Measurements from ENCODE around the gene SCAF8. TPM values are rescaled to one million over a fixed set of nuclear protein-coding genes. Genes with fewer than 3 reads are reported as not detected.
"Not testable (repeated sequence)": the region's sequence is repeated elsewhere in the genome, so short reads cannot be mapped to it uniquely, and the experiment has no call there.

The SCAF8 gene
- total RNA-seq, 2 experiments from 2014 or later, result 27.2 to 28.0 TPM

DNA sequence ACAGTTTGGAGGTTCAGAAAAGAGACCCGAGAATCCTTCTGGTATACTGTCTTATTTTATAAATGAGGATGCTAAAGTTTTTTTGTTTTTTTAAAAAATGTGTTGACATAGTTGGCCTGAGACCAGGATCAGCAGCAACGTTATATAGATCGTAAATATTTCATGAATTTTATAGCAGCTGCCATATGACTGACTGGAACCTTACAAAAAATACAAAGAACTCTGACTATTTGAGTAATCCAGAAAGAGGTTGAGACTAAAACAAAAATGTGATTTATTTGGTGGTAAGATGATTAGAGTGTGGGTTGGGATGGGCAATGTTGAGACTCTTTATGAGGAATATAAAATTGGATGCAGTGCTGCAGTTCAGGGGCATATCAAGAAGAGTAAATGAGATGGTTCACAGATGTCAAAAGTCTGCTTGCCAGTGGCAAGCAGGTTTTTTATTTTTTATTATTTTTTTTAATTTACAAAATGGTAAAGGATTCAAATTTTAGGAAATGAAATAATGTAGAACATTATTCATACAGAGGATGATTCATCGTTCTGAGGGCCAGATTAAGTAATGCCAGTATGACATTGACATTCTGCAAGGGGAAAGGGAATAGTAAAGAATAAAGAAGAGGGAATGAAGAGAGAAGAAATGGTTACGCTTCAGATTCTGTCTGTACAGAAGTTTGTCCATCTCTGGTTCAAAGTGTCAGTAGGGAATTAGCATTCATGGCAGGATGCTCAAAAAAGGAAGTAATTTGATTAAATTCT is 58.5 kb downstream of the SCAF8 start:
- H3K4me3 Mint-ChIP-seq, result no peak overlapping the region
- H3K36me3 Mint-ChIP-seq (ENCODE audit: low read depth), result peaks cover 27% of the 10 kb centered on the region
- intact Hi-C loops (cut with micrococcal nuclease), result no loop called here
- no peaks in the 10 kb centered on the region for H3K27me3 Mint-ChIP-seq (ENCODE audit: low read depth)
- peaks cover 34% of the 10 kb centered on the region for H3K4me1 Mint-ChIP-seq (ENCODE audit: low read depth)
- no peaks in the 10 kb centered on the region for H3K9me3 Mint-ChIP-seq
- no peak overlapping the region for H3K27ac Mint-ChIP-seq
- CTCF ChIA-PET, result interaction anchor here (0.6 kb wide), 1 partner anchor 139 kb away, joined by 3 read pairs; no protein-coding TSS in a partner anchor
- no peak for DNase-seq

DNA sequence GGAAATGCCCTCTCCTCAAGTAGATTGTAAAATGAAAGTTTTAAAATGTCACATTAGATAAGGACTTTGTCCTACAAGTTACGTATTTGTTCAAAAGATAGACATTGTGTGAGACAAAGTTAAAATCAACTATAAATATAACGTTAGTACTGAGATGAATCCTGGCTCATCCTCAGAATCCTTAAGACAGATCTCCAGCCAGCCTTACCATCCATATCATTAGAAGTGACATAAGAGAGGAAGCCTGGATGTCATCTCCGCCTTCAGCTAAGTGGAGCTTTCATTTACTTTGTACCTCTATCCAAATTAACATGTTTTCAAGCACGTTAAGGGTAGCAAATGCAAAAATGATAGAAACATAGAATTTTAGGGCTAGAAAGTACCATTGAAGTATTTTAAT is 59.1 kb downstream of the SCAF8 start:
- H3K36me3 Mint-ChIP-seq (ENCODE audit: low read depth), result peaks cover 29% of the 10 kb centered on the region
- no peak overlapping the region for H3K4me3 Mint-ChIP-seq
- no peaks in the 10 kb centered on the region for H3K27me3 Mint-ChIP-seq (ENCODE audit: low read depth)
- CTCF ChIA-PET, result no interaction called here
- no peak for DNase-seq
- intact Hi-C loops (cut with micrococcal nuclease), result no loop called here
- peaks cover 34% of the 10 kb centered on the region for H3K4me1 Mint-ChIP-seq (ENCODE audit: low read depth)
- H3K27ac Mint-ChIP-seq, result no peak overlapping the region
- no peaks in the 10 kb centered on the region for H3K9me3 Mint-ChIP-seq

DNA sequence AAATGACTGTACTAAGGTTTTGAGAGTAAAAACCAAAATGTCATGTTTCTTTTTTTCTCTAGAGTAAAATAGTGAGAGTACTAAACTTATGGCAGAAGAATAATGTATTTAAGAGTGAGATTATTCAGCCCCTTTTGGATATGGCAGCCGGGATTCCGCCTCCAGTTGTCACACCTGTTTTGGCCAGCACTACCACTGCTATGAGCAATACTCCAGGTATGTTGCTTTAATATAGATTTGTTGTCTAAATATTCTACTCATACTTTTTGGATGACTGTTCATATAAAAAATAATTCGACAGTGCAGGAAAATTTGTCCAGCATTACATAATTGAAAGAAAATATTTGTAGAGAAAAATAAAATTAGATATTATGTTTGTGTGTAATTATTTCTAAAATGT is 59.5 kb downstream of the SCAF8 start:
- CTCF ChIA-PET, result no interaction called here
- no peaks in the 10 kb centered on the region for H3K9me3 Mint-ChIP-seq
- peaks cover 33% of the 10 kb centered on the region for H3K4me1 Mint-ChIP-seq (ENCODE audit: low read depth)
- intact Hi-C loops (cut with micrococcal nuclease), result no loop called here
- no peak overlapping the region for H3K27ac Mint-ChIP-seq
- no peak for DNase-seq
- no peaks in the 10 kb centered on the region for H3K27me3 Mint-ChIP-seq (ENCODE audit: low read depth)
- peaks cover 28% of the 10 kb centered on the region for H3K36me3 Mint-ChIP-seq (ENCODE audit: low read depth)
- no peak overlapping the region for H3K4me3 Mint-ChIP-seq

DNA sequence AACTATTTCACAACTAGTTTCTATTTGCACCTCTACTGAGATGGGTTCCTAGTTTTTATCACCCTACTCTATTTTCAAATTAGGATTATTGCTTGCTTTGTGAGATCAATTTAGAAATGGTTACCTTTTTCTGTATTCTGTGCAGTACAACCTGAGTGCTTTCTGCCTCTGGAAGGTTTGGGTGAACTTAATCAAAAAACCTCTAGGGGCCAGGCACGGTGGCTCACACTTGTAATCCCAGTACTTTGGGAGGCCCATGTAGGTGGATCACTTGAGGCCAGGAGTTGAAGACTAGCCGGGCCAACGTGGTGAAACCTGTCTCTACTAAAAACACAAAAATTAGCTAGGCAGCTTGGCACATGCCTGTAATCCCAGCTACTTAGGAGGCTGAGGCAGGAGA is 63.3 kb downstream of the SCAF8 start:
- H3K4me1 Mint-ChIP-seq (ENCODE audit: low read depth), result peaks cover 39% of the 10 kb centered on the region
- no peak for DNase-seq
- CTCF ChIA-PET, result no interaction called here
- H3K36me3 Mint-ChIP-seq (ENCODE audit: low read depth), result peaks cover 28% of the 10 kb centered on the region
- no peak overlapping the region for H3K4me3 Mint-ChIP-seq
- intact Hi-C loops (cut with micrococcal nuclease), result no loop called here
- no peaks in the 10 kb centered on the region for H3K9me3 Mint-ChIP-seq
- no peak overlapping the region for H3K27ac Mint-ChIP-seq
- no peaks in the 10 kb centered on the region for H3K27me3 Mint-ChIP-seq (ENCODE audit: low read depth)

DNA sequence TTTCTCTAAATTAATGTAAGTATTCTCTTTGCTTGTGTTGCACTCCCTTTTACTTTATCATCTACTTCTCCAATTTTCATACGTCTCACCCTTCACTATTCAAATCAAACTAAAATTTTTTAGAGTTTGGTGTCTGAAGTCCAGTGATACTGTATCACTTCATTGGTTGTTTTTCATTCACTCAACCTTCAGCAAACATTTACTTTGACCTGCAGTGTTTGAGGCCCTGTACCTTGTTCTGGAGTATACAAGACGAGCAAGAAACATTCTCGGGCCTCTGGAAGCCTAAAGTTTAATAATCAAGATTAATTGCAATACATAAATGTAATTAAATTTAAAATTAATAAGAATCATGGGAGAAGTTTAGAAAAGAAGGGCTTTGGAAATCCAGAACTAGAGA is 64.6 kb downstream of the SCAF8 start:
- Mint-ChIP-seq H3K27ac (no peak overlapping the region), H3K36me3 (ENCODE audit: low read depth) (peaks cover 24% of the 10 kb centered on the region), H3K4me1 (ENCODE audit: low read depth) (peaks cover 27% of the 10 kb centered on the region), H3K9me3 (no peaks in the 10 kb centered on the region), H3K27me3 (ENCODE audit: low read depth) (no peaks in the 10 kb centered on the region), H3K4me3 (no peak overlapping the region)
- intact Hi-C loops (cut with micrococcal nuclease), result no loop called here
- DNase-seq, result no peak
- CTCF ChIA-PET, result interaction anchor here (1.6 kb wide), 1 partner anchor 64 kb away, joined by 3 read pairs; no protein-coding TSS in a partner anchor

DNA sequence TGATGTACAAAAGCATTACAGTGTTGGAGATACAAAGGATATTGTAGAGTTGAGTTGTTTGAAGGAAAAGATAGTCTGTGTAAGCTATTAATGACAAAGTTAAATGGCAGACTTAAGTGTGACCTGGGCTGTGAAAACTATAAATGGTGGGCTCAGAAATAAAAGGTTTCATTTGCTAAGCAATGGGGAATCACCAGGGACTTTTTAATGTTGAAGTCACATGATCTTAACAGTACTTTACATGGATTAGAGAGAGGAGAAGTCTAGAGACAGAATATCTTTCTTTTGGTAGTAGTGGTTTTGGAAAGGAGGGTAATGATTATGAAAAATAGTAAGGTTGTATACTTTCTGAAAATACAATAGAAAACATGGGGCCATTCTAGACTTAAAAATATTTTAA is 67.1 kb downstream of the SCAF8 start:
- peak overlapping the region; percentile 66 for H3K27ac Mint-ChIP-seq
- H3K4me1 Mint-ChIP-seq (ENCODE audit: low read depth), result peaks cover 26% of the 10 kb centered on the region
- no peak for DNase-seq
- H3K27me3 Mint-ChIP-seq (ENCODE audit: low read depth), result no peaks in the 10 kb centered on the region
- intact Hi-C loops (cut with micrococcal nuclease), result loop anchor here (10.0 kb wide), 1 partner anchor 374 kb away; no protein-coding TSS in a partner anchor
- CTCF ChIA-PET, result interaction anchor here (1.9 kb wide), 1 partner anchor 125 kb away, joined by 6 read pairs; no protein-coding TSS in a partner anchor
- no peaks in the 10 kb centered on the region for H3K9me3 Mint-ChIP-seq
- peaks cover 17% of the 10 kb centered on the region for H3K36me3 Mint-ChIP-seq (ENCODE audit: low read depth)
- no peak overlapping the region for H3K4me3 Mint-ChIP-seq

DNA sequence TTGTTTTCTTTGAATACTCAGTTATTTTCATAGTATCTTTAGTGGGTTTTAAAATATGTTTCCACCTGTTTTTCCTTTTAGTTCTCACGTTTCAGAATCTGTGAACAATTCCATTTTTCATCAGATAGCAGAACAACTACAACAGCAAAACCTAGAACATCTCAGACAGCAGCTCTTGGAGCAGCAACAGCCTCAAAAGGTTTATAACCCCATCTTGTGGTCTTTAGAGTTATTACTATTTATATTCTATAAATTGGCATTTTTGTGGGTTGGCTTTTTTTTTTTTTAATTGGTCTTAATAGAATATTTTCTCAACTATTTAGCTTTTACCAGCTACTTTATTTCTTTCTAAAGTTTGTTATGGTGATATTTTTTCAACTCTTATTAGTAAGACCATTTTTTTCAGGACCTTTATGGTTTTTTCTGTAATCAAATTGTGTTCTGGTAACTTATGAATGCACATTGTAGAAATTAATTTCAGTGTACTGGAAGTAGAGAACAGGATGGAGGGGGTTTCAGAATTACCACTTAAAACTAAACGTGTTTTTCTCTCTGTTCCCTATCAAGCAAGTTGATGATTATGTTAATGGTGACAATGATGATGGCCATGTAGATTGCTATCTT is 72.2 kb downstream of the SCAF8 start:
- Mint-ChIP-seq H3K9me3 (no peaks in the 10 kb centered on the region), H3K36me3 (ENCODE audit: low read depth) (peaks cover 27% of the 10 kb centered on the region), H3K4me3 (no peak overlapping the region), H3K4me1 (ENCODE audit: low read depth) (peaks cover 6% of the 10 kb centered on the region), H3K27me3 (ENCODE audit: low read depth) (no peaks in the 10 kb centered on the region), H3K27ac (no peak overlapping the region)
- intact Hi-C loops (cut with micrococcal nuclease), result loop anchor here (1.0 to 10.0 kb wide), 5 partner anchors 72 to 651 kb away; partner anchors contain the start of gene SCAF8
- CTCF ChIA-PET, result interaction anchor here (0.6 to 8.5 kb wide), 12 partner anchors 9 to 130 kb away, joined by 3 to 128 read pairs (median 4); no protein-coding TSS in a partner anchor
- DNase-seq, result no peak

DNA sequence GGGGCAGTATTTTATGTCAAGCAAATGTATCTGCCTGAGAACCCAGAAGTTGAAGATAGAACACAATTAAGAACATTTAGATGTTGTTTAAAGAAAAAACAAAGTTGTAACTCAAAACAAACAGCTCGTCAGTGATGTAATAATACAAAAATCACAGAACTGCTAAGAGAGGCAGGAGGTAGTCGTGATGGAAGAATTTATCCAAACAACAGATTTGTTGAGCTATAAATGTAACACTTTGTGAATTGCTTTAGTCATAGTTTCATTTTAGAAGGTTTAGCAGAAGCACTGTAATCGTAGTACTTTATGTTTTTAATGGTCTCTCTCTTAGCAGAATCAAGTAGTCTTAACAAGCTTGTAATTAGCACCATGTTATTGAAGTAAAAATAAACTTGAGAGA is 73.6 kb downstream of the SCAF8 start:
- H3K4me3 Mint-ChIP-seq, result no peak overlapping the region
- CTCF ChIA-PET, result interaction anchor here (0.8 to 8.5 kb wide), 6 partner anchors 34 to 131 kb away, joined by 3 to 128 read pairs (median 3); no protein-coding TSS in a partner anchor
- no peak for DNase-seq
- H3K27ac Mint-ChIP-seq, result no peak overlapping the region
- intact Hi-C loops (cut with micrococcal nuclease), result loop anchor here (10.0 kb wide), 1 partner anchor 368 kb away; no protein-coding TSS in a partner anchor
- peaks cover 38% of the 10 kb centered on the region for H3K36me3 Mint-ChIP-seq (ENCODE audit: low read depth)
- H3K27me3 Mint-ChIP-seq (ENCODE audit: low read depth), result no peaks in the 10 kb centered on the region
- H3K4me1 Mint-ChIP-seq (ENCODE audit: low read depth), result peaks cover 4% of the 10 kb centered on the region
- peaks cover 3% of the 10 kb centered on the region for H3K9me3 Mint-ChIP-seq

DNA sequence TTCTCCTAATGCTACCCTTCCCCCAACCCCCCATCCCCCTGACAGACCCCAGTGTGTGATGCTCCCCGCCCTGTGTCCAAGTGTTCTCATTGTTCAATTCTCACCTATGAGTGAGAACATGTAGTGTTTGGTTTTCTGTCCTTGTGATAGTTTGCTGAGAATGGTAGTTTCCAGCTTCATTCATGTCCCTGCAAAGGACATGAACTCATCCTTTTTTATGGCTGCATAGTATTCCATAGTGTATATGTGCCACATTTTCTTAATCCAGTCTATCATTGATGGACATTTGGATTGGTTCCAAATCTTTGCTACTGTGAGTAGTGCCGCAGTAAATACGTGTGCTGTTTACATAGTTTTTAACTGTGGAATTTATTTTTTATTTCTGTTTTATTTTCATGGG is 78.4 kb downstream of the SCAF8 start:
- DNase-seq; H3K27ac Mint-ChIP-seq; H3K4me1 Mint-ChIP-seq (ENCODE audit: low read depth); intact Hi-C loops (cut with micrococcal nuclease); H3K9me3 Mint-ChIP-seq; H3K27me3 Mint-ChIP-seq (ENCODE audit: low read depth); CTCF ChIA-PET; H3K4me3 Mint-ChIP-seq: not testable (repeated sequence)
- H3K36me3 Mint-ChIP-seq (ENCODE audit: low read depth), result peaks cover 45% of the 10 kb centered on the region

DNA sequence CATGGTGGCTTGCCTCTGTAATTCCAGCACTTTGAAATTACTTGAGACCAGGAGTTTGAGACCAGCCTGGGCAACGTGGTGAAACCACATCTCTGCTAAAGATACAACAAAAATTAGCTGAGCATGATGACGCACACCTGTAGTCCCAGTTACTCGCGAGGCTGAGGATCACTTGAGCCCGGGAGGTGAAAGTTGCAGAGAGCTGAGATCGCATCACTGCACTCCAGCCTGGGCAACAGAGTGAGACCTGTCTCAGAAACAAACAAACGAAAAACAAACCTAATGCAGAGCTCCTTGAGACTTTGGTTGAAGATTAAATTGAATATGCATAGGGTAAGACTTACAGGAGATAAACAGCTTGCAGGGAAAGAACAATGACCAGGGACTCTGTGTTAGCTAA is 80.8 kb downstream of the SCAF8 start:
- Mint-ChIP-seq H3K9me3 (peaks cover 3% of the 10 kb centered on the region), H3K4me3 (no peak overlapping the region), H3K27ac (no peak overlapping the region), H3K36me3 (ENCODE audit: low read depth) (peaks cover 44% of the 10 kb centered on the region), H3K27me3 (ENCODE audit: low read depth) (no peaks in the 10 kb centered on the region), H3K4me1 (ENCODE audit: low read depth) (no peaks in the 10 kb centered on the region)
- intact Hi-C loops (cut with micrococcal nuclease), result no loop called here
- CTCF ChIA-PET, result interaction anchor here (0.9 to 1.3 kb wide), 3 partner anchors 8 to 138 kb away, joined by 3 to 9 read pairs (median 5); no protein-coding TSS in a partner anchor
- DNase-seq, result no peak

DNA sequence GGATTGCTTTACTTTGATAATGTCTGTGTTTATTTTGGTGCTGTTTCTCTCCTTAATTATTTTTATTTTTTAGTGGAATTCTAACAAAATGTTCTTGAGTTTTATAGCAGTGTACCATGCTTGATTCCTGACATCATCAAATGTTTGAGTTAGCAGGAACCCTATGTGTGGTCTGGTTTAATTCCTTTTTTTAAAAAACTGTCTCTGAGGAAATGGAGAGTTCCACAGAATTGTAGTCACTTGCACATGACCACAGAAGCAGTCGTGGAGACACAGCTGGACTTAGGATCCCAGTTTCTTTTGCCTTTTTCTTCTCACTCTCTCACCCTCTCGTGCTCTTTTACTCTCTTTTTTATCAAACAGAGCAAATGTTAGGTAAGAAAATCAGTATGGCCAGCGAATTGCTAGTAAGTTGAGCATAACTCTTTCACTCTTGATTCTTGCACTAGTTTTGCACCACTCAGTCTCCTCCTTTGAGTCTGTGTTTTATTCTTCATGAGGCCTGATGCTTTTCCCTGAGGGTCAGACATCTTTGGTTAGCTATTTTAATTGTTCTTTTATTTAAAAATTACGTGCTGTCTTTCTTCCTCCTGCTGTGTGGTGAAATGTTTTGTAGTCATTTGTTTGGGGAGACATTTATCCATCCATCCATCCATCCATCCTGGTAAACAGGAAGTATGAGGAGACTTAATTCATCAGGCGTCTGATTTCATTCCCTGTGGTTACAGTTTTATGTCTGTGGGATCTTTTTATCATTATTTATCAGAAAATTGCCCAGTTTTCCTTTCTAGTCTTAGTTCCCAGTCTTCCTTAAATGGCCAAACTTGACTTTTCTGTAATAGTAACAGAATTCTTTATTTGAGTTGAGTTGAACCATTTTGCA is 83.0 kb downstream of the SCAF8 start:
- DNase-seq, result no peak
- Mint-ChIP-seq H3K27ac (no peak overlapping the region), H3K4me1 (ENCODE audit: low read depth) (no peaks in the 10 kb centered on the region), H3K4me3 (no peak overlapping the region), H3K36me3 (ENCODE audit: low read depth) (peaks cover 32% of the 10 kb centered on the region), H3K27me3 (ENCODE audit: low read depth) (no peaks in the 10 kb centered on the region), H3K9me3 (peaks cover 3% of the 10 kb centered on the region)
- CTCF ChIA-PET, result interaction anchor here (1.4 kb wide), 1 partner anchor 11 kb away, joined by 3 read pairs; no protein-coding TSS in a partner anchor
- intact Hi-C loops (cut with micrococcal nuclease), result no loop called here

DNA sequence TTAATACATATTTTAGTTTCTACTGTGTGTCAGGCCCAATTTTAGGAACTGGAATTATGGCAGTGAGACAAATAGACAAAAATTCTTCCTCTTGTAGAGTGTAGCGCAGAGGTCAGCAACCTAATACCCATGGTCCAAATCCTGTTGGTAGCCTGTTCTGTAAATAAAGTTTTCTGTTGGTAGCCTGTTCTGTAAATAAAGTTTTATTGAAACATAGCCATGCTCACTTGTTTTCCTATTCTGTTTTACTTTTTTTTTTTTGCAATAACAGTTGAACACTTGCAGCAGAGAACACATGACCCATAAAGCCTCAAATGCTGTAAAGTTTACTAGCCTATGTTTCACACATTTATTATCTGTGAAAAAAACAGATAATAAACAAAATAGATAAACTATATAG is 87.9 kb downstream of the SCAF8 start:
- Mint-ChIP-seq H3K4me3 (no peak overlapping the region), H3K27ac (no peak overlapping the region), H3K27me3 (ENCODE audit: low read depth) (no peaks in the 10 kb centered on the region), H3K9me3 (no peaks in the 10 kb centered on the region), H3K4me1 (ENCODE audit: low read depth) (peaks cover 6% of the 10 kb centered on the region), H3K36me3 (ENCODE audit: low read depth) (peaks cover 46% of the 10 kb centered on the region)
- DNase-seq, result no peak
- CTCF ChIA-PET, result no interaction called here
- intact Hi-C loops (cut with micrococcal nuclease), result loop anchor here (5.0 kb wide), 1 partner anchor 144 kb away; no protein-coding TSS in a partner anchor

Measured in activated naive CD4-positive, alpha-beta T cell treated with anti-CD3 and anti-CD28 coated beads for 36 hours (primary cell).